Hepatocyte (in vitro differentiated cells): Measurements from ENCODE around the gene SOD3.

Experiments used
- CTCF ChIP-seq: fragments of 200-600 bp; sonication (generic); IDR thresholded peaks from 2 replicates; pipeline ENCODE4 v1.5.1; 2016; ENCODE audit warnings: antibody characterized with exemption, mild to moderate bottlenecking; ENCODE audit not compliant: poor library complexity
- EZH2 ChIP-seq: fragments of 200-600 bp; sonication (generic); IDR thresholded peaks from 2 replicates; pipeline ENCODE4 v1.6.1; 2016; ENCODE audit warnings: antibody characterized with exemption, mild to moderate bottlenecking, borderline replicate concordance
- EZH2phosphoT487 ChIP-seq: fragments of 200-600 bp; sonication (generic); IDR thresholded peaks from one replicate; pipeline ENCODE4 v1.6.1; 2018; ENCODE audit warnings: antibody characterized with exemption, mild to moderate bottlenecking, low read depth, moderate library complexity; ENCODE audit not compliant: unreplicated experiment, severe bottlenecking

GRCh38 chr4:24808955-24809354 lies 13.6 kb downstream of the SOD3 start:
- no peak for TF ChIP-seq CTCF
- TF ChIP-seq EZH2 = no peak
- no peak for TF ChIP-seq EZH2phosphoT487
